Measurements from ENCODE around the gene CYB5A.

GRCh38 chr18:74243127-74243526 is 48.6 kb downstream of the CYB5A start:
- TF ChIP-seq POLR2A (IDR thresholded peaks at IDR 0.05) (no peak), CTCF (IDR thresholded peaks at IDR 0.05) (no peak)
